Measurements from ENCODE around the gene TMEM242. TPM values are rescaled to one million over a fixed set of nuclear protein-coding genes. Genes with fewer than 3 reads are reported as not detected.

The TMEM242 gene
- total and polyA plus RNA-seq, 2 of the 13 experiments (the other 11 are each of a cell fraction or from before 2014, with no cell fraction given) = 5.6 to 11.1 TPM

GRCh38 chr6:157323255-157323965, at the start of gene TMEM242 (continued):
- TF ChIP-seq HMG20B (CRISPR knock-in tag; conservative IDR thresholded peaks at IDR 0.05) (peak; percentile 96), TOPORS (CRISPR knock-in tag; IDR thresholded peaks at IDR 0.05) (peak; percentile 98), ARID2 (CRISPR knock-in tag; IDR thresholded peaks at IDR 0.05; ENCODE audit: borderline replicate concordance) (peak; percentile 96; the same call in 1 of the 2 replicates), ZFP90 (CRISPR knock-in tag; IDR thresholded peaks at IDR 0.05; ENCODE audit: borderline replicate concordance) (peak; percentile 98), CERS6 (CRISPR knock-in tag; IDR thresholded peaks at IDR 0.05) (no peak), ZNF572 (CRISPR knock-in tag; IDR thresholded peaks at IDR 0.05) (peak; percentile 91), ZNF318 (CRISPR knock-in tag; IDR thresholded peaks at IDR 0.05) (peak; percentile 74), E2F5 (CRISPR knock-in tag; conservative IDR thresholded peaks at IDR 0.05) (peak; percentile 82), PRMT3 (CRISPR knock-in tag; IDR thresholded peaks at IDR 0.05; ENCODE audit: borderline replicate concordance, low read depth) (peak; percentile 10; the same call in 1 of the 2 replicates), ZMAT3 (CRISPR knock-in tag; conservative IDR thresholded peaks at IDR 0.05) (peak; percentile 98), ZBTB14 (CRISPR knock-in tag; IDR thresholded peaks at IDR 0.05) (peak; percentile 36; the same call in 1 of the 2 replicates), ZFP91 (CRISPR knock-in tag; IDR thresholded peaks at IDR 0.05; ENCODE audit: borderline replicate concordance) (peak; percentile 98), ZSCAN29 (CRISPR knock-in tag; conservative IDR thresholded peaks at IDR 0.05) (peak; percentile 84; the same call in 1 of the 2 replicates), POLR2AphosphoS5 (IDR thresholded peaks at IDR 0.05; ENCODE audit: low read depth, low read length) (peak; percentile 98), SP2 (CRISPR knock-in tag; IDR thresholded peaks at IDR 0.05) (no peak; the same call in none of the 2 replicates)
